Epithelial cell of proximal tubule (primary cell): ENCODE data around the gene EIF4B. TPM values are rescaled to one million over a fixed set of nuclear protein-coding genes. Genes with fewer than 3 reads are reported as not detected.

Source experiments
- DNase-seq: peaks from one replicate; pipeline ENCODE4 v3.0.0-alpha.2; 2011; ENCODE audit warnings: low read depth
- H3K4me3 ChIP-seq: 2 replicates; pipeline ENCODE4 v1.5.1; 2011; ENCODE audit warnings: low read depth, mild to moderate bottlenecking, low read length
- CTCF ChIP-seq: conservative IDR thresholded peaks from 2 replicates; pipeline ENCODE4 v1.5.1; 2012; ENCODE audit warnings: low read depth, mild to moderate bottlenecking, low read length
- total RNA-seq: library from RNA; depleted of rRNA; stranded (reverse); fragments of >200 nt; gene quantifications from 2 replicates; pipeline ENCODE4 v1.2.3, GENCODE V29; 2015

The EIF4B gene
- total RNA-seq, 1 donor from 2014 or later: 447 TPM

- no peak overlapping the region for H3K4me3 ChIP-seq
- TF ChIP-seq CTCF: no peak
- no peak for DNase-seq
Measured at GRCh38 chr12:53067993-53068770, 61.9 kb downstream of the EIF4B start.

GRCh38 chr12:53068811-53069585 lies 62.7 kb downstream of the EIF4B start:
- no peak overlapping the region for H3K4me3 ChIP-seq
- no peak for TF ChIP-seq CTCF
- DNase-seq: no peak

GRCh38 chr12:53069621-53070410 lies 63.6 kb downstream of the EIF4B start:
- DNase-seq: no peak
- H3K4me3 ChIP-seq: no peak overlapping the region
- TF ChIP-seq CTCF: no peak

- TF ChIP-seq CTCF: no peak
- DNase-seq: no peak
- H3K4me3 ChIP-seq: no peak overlapping the region
Measured at GRCh38 chr12:53070877-53071492, 64.7 kb downstream of the EIF4B start.

- DNase-seq: no peak
- no peak overlapping the region for H3K4me3 ChIP-seq
- no peak for TF ChIP-seq CTCF
Measured at GRCh38 chr12:53071591-53072551, 65.6 kb downstream of the EIF4B start.
